Measurements from ENCODE around the gene SPON2.

DNA sequence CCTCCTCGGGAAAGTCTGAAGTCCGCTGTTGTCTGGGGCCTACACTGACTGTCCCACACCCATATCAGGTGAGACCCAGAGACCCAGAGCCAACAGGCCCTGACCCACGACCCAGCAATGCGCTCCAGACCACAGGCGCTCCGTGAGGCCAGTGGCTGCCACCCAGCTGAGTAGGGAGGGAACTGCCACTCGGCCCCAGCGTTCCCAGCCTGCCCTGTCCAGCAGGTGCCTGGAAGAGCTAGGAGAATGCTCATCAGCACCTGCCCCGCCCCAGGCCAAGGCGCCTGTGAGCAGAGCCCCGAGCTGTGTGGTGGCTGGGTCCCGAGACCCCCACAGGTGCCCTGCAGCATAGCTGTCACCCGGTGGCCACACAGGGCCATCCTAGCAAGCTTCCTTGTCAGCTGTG, 2.7 kb downstream of the SPON2 start:
- TF ChIP-seq, protein P1, sequence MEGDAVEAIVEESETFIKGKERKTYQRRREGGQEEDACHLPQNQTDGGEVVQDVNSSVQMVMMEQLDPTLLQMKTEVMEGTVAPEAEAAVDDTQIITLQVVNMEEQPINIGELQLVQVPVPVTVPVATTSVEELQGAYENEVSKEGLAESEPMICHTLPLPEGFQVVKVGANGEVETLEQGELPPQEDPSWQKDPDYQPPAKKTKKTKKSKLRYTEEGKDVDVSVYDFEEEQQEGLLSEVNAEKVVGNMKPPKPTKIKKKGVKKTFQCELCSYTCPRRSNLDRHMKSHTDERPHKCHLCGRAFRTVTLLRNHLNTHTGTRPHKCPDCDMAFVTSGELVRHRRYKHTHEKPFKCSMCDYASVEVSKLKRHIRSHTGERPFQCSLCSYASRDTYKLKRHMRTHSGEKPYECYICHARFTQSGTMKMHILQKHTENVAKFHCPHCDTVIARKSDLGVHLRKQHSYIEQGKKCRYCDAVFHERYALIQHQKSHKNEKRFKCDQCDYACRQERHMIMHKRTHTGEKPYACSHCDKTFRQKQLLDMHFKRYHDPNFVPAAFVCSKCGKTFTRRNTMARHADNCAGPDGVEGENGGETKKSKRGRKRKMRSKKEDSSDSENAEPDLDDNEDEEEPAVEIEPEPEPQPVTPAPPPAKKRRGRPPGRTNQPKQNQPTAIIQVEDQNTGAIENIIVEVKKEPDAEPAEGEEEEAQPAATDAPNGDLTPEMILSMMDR (IDR thresholded peaks at IDR 0.05) = no peak
- no peak for TF ChIP-seq POLR2A (IDR thresholded peaks at IDR 0.05)

All from testis (tissue), 2 donors.